Stimulated activated CD4-positive, alpha-beta T cell treated with anti-CD3 and anti-CD28 coated beads, Interleukin-1b, Interleukin-23, amount 100 ng/mL, for 1 hour (primary cell): Measurements from ENCODE around the gene DRC7.
"Not testable (repeated sequence)": the region's sequence is repeated elsewhere in the genome, so short reads cannot be mapped to it uniquely, and the experiment has no call there.

Experiments used
- DNase-seq, 2 donors: peaks; one replicate each; pipeline ENCODE4 v3.0.0-alpha.2; 2020; ENCODE audit warnings: low read depth in 2 of 2

The DRC7 gene

GRCh38 chr16:57658878-57659674 lies 35.5 kb upstream of the DRC7 start:
- no peak for DNase-seq

GRCh38 chr16:57660715-57661463 lies 33.7 kb upstream of the DRC7 start:
- no peak for DNase-seq

GRCh38 chr16:57661510-57661909 lies 33.1 kb upstream of the DRC7 start:
- no peak for DNase-seq

GRCh38 chr16:57661936-57662906 lies 32.4 kb upstream of the DRC7 start:
- DNase-seq, result no peak

GRCh38 chr16:57663436-57663835 lies 31.2 kb upstream of the DRC7 start:
- DNase-seq, result no peak

- no peak for DNase-seq
Measured at GRCh38 chr16:57663917-57664661, 30.5 kb upstream of the DRC7 start.

GRCh38 chr16:57664662-57665025 lies 30.0 kb upstream of the DRC7 start:
- DNase-seq, result no peak

- no peak for DNase-seq
Measured at GRCh38 chr16:57665541-57665940, 29.1 kb upstream of the DRC7 start.

GRCh38 chr16:57666353-57667047 lies 28.1 kb upstream of the DRC7 start:
- DNase-seq, result no peak

- DNase-seq, result no peak
Measured at GRCh38 chr16:57667048-57667525, 27.5 kb upstream of the DRC7 start.

- DNase-seq, result no peak
Measured at GRCh38 chr16:57667526-57668262, 26.9 kb upstream of the DRC7 start.

GRCh38 chr16:57668263-57668571 lies 26.4 kb upstream of the DRC7 start, which contains the start of gene ADGRG3:
TSS of gene ADGRG3 (plus strand) at chr16:57668306. CDS start at chr16:57668348, 42 bp downstream.
- DNase-seq, result no peak

GRCh38 chr16:57668630-57669475 lies 25.8 kb upstream of the DRC7 start:
- DNase-seq, result no peak

- DNase-seq, result no peak
Measured at GRCh38 chr16:57669476-57670162, 25.0 kb upstream of the DRC7 start.

GRCh38 chr16:57670196-57670595 lies 24.4 kb upstream of the DRC7 start:
- DNase-seq, result no peak

GRCh38 chr16:57671451-57671850 lies 23.2 kb upstream of the DRC7 start:
- not testable (repeated sequence) for DNase-seq

GRCh38 chr16:57672416-57672815 lies 22.2 kb upstream of the DRC7 start:
- DNase-seq, result no peak

- no peak for DNase-seq
Measured at GRCh38 chr16:57672824-57673223, 21.8 kb upstream of the DRC7 start.
